GM23248 (cell line): ENCODE measurements around the gene TRIM38. TPM values are rescaled to one million over a fixed set of nuclear protein-coding genes. Genes with fewer than 3 reads are reported as not detected.

Source experiments
- DNase-seq: peaks from one replicate; pipeline ENCODE4 v3.0.0-alpha.2; 2015
- H2AFZ ChIP-seq: fragments of 200-600 bp; sonication (generic); 2 replicates; pipeline ENCODE4 v1.6.1; 2016; ENCODE audit warnings: antibody characterized with exemption
- H3F3A ChIP-seq: fragments of 200-600 bp; sonication (generic); 2 replicates; pipeline ENCODE4 v1.6.1; 2016; ENCODE audit warnings: mild to moderate bottlenecking, antibody characterized with exemption, mixed run types; ENCODE audit not compliant: insufficient read depth
- H3K27ac ChIP-seq: fragments of 200-600 bp; sonication (generic); 2 replicates; pipeline ENCODE4 v1.5.1; 2016; ENCODE audit warnings: mild to moderate bottlenecking
- H3K27me3 ChIP-seq: fragments of 200-600 bp; sonication (generic); replicated peaks from 2 replicates; pipeline ENCODE4 v1.6.1; 2016; ENCODE audit warnings: mild to moderate bottlenecking; ENCODE audit not compliant: insufficient read depth
- H3K36me3 ChIP-seq: fragments of 200-600 bp; sonication (generic); 2 replicates; pipeline ENCODE4 v1.6.1; 2016; ENCODE audit warnings: low read depth, mild to moderate bottlenecking
- H3K4me1 ChIP-seq: fragments of 200-600 bp; sonication (generic); 2 replicates; pipeline ENCODE4 v1.6.1; 2016; ENCODE audit warnings: mild to moderate bottlenecking; ENCODE audit not compliant: insufficient read depth
- H3K4me2 ChIP-seq: fragments of 200-600 bp; sonication (generic); one replicate; pipeline ENCODE4 v1.6.1; 2016; ENCODE audit warnings: mild to moderate bottlenecking; ENCODE audit not compliant: unreplicated experiment
- H3K4me3 ChIP-seq: fragments of 200-600 bp; sonication (generic); 2 replicates; pipeline ENCODE4 v1.5.1; 2016; ENCODE audit warnings: mild to moderate bottlenecking
- H3K79me2 ChIP-seq: fragments of 200-600 bp; sonication (generic); 2 replicates; pipeline ENCODE4 v1.6.1; 2016; ENCODE audit warnings: mild to moderate bottlenecking; ENCODE audit not compliant: insufficient read depth
- H3K9ac ChIP-seq: fragments of 200-600 bp; sonication (generic); 2 replicates; pipeline ENCODE4 v1.6.1; 2016; ENCODE audit warnings: mild to moderate bottlenecking
- H3K9me2 ChIP-seq: fragments of 200-600 bp; sonication (generic); 2 replicates; pipeline ENCODE4 v1.6.1; 2016; ENCODE audit warnings: mixed run types, mild to moderate bottlenecking, moderate library complexity; ENCODE audit not compliant: insufficient read depth
- H3K9me3 ChIP-seq: fragments of 200-600 bp; sonication (generic); one replicate; pipeline ENCODE4 v1.6.1; 2017; ENCODE audit warnings: low read depth
- H4K20me1 ChIP-seq: fragments of 200-600 bp; sonication (generic); 2 replicates; pipeline ENCODE4 v1.6.0; 2016; ENCODE audit not compliant: insufficient read depth
- EZH2 ChIP-seq: fragments of 200-600 bp; sonication (generic); IDR thresholded peaks from 2 replicates; pipeline ENCODE4 v1.6.1; 2018; ENCODE audit warnings: antibody characterized with exemption, mild to moderate bottlenecking; ENCODE audit not compliant: insufficient read depth, poor library complexity, severe bottlenecking
- EZH2phosphoT487 ChIP-seq: fragments of 200-600 bp; sonication (generic); IDR thresholded peaks from 2 replicates; pipeline ENCODE4 v1.6.1; 2018; ENCODE audit warnings: antibody characterized with exemption, moderate library complexity, mild to moderate bottlenecking, low read depth; ENCODE audit not compliant: insufficient read depth
- WGBS, 2 experiments: methylation state at CpG; one replicate each; pipeline ENCODE4 v1.1.6; 2015 to 2017; ENCODE audit warnings: low lambda C conversion rate in 2 of 2, low coverage in 1 of 2; ENCODE audit errors: missing lambda C conversion rate in 2 of 2; 5-methylcytosine and 5-hydroxymethylcytosine counted together
- in situ Hi-C: fragments of 300-500 bp; cut with MboI; formaldehyde crosslinking; loops from 2 replicates; pipeline ENCODE4 v1.15.0; 2020
- polyA plus RNA-seq: library from polyadenylated mRNA; unstranded; fragments of >200 nt; fragmentation: Nextera tagmentation; extraction: Ambion mirVana; gene quantifications from 2 replicates; pipeline ENCODE4 v1.2.1, GENCODE V29; 2016
- total RNA-seq: library from RNA; depleted of rRNA; stranded (reverse); fragments of >200 nt; shearing (Covaris generic); gene quantifications from 2 replicates; pipeline ENCODE4 v1.2.3, GENCODE V29; 2014

TRIM38 gene
- total and polyA plus RNA-seq, 2 experiments from 2014 or later = 7.3 to 7.6 TPM

DNA sequence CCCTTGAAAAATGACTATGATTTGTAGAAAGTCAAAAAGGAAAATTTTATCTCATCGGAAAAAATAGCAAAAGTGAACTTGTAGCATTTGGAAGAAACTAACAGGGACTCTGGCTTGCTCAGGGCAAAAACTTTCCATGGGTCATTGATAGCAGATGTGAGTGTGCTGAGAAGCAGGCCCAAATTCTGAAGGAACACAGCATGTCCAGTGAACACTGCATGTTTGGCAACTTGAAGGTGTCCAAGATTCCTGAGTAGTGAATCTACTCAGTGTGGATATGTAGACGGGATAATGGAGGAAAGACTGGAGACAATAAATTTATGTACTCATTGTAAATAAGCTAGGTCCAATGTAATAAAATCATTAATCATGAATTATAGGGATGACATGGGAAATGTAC, 40.3 kb upstream of the TRIM38 start:
- no peaks in the 10 kb centered on the region for H3K79me2 ChIP-seq
- H3K9ac ChIP-seq = no peak overlapping the region
- H3K4me2 ChIP-seq = no peak overlapping the region
- DNase-seq = peak; percentile 71
- in situ Hi-C loops = no loop called here
- H3K27ac ChIP-seq = no peak overlapping the region
- no peak overlapping the region for H2AFZ ChIP-seq
- no peaks in the 10 kb centered on the region for H3K9me2 ChIP-seq
- 2 to 5% methylated on average over 2 of the region's 2 CpGs for WGBS, 2 experiments
- H3K27me3 ChIP-seq = no peaks in the 10 kb centered on the region
- H3K9me3 ChIP-seq = no peaks in the 10 kb centered on the region
- no peaks in the 10 kb centered on the region for H3K4me1 ChIP-seq
- H3K36me3 ChIP-seq = no peaks in the 10 kb centered on the region
- H4K20me1 ChIP-seq = no peaks in the 10 kb centered on the region
- TF ChIP-seq EZH2 (no peak), EZH2phosphoT487 (no peak)
- H3K4me3 ChIP-seq = no peak overlapping the region
- H3F3A ChIP-seq = no peaks in the 10 kb centered on the region

DNA sequence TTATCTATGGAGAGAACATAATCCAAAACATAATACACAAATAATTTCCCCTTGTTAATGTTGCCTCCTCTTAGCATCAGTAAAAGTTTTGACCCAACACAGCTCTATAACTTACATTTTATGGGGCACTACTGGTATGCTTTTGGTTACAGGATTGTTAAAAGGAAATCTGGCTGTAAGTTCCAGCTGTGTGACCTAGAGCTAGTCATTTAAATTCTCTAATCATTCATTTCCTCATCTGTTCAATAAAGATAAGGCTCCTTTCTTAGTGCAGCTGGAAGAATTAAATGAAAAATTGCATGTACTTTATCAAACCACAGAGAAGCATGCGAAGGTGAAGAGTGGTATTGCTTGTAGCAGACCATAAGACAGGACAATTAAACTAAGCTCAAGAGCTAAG, 36.7 kb upstream of the TRIM38 start:
- in situ Hi-C loops = no loop called here
- DNase-seq = no peak
- Histone ChIP-seq H3K4me1 (no peaks in the 10 kb centered on the region), H3K27me3 (no peaks in the 10 kb centered on the region), H3K79me2 (no peaks in the 10 kb centered on the region), H3K9ac (no peak overlapping the region), H3K27ac (no peak overlapping the region), H3K4me2 (no peak overlapping the region), H3K36me3 (no peaks in the 10 kb centered on the region), H3K9me2 (no peaks in the 10 kb centered on the region), H3K9me3 (no peaks in the 10 kb centered on the region), H3K4me3 (no peak overlapping the region), H4K20me1 (no peaks in the 10 kb centered on the region), H2AFZ (no peak overlapping the region), H3F3A (no peaks in the 10 kb centered on the region)
- 79 to 80% methylated on average over 1 of the region's 1 CpG for WGBS, 2 experiments
- TF ChIP-seq EZH2 (no peak), EZH2phosphoT487 (no peak)

GRCh38 chr6:25927178-25927577, 35.4 kb upstream of the TRIM38 start:
- Histone ChIP-seq H3K4me2 (no peak overlapping the region), H3K27ac (no peak overlapping the region), H2AFZ (no peak overlapping the region), H3K9ac (no peak overlapping the region), H4K20me1 (no peaks in the 10 kb centered on the region), H3K9me3 (no peaks in the 10 kb centered on the region), H3F3A (no peaks in the 10 kb centered on the region), H3K4me3 (no peak overlapping the region), H3K4me1 (no peaks in the 10 kb centered on the region), H3K79me2 (no peaks in the 10 kb centered on the region), H3K36me3 (no peaks in the 10 kb centered on the region), H3K9me2 (no peaks in the 10 kb centered on the region), H3K27me3 (no peaks in the 10 kb centered on the region)
- 64 to 76% methylated on average over 2 of the region's 2 CpGs for WGBS, 2 experiments
- no peak for DNase-seq
- in situ Hi-C loops = no loop called here
- TF ChIP-seq EZH2phosphoT487 (no peak), EZH2 (no peak)

DNA sequence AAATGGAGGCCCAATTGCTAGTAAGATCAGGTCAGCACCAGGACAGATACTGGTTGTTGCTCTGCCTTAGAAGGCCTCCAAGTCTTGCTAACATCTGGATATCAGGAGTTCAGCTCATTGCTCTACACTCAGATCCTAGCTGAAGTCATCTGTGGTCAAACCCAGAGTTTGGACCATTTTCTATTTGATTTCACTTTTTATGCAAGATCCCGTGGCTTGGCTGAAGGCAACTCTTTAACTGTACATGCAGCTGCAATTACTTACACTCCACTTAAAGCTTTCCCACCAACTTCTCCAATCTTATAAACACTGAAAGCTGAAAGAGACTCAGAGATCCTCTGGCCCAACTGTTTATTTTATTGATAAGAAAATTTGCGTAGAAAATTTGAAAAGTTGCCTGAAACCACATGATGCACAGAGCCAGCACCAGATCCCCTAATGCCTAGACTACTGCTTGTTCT, 34.8 kb upstream of the TRIM38 start:
- Histone ChIP-seq H3K9me2 (no peaks in the 10 kb centered on the region), H4K20me1 (no peaks in the 10 kb centered on the region), H3K36me3 (no peaks in the 10 kb centered on the region), H3K4me3 (no peak overlapping the region), H2AFZ (no peak overlapping the region), H3K9ac (no peak overlapping the region), H3K27me3 (no peaks in the 10 kb centered on the region), H3K9me3 (no peaks in the 10 kb centered on the region), H3K27ac (no peak overlapping the region), H3F3A (no peaks in the 10 kb centered on the region), H3K4me1 (no peaks in the 10 kb centered on the region), H3K4me2 (no peak overlapping the region), H3K79me2 (no peaks in the 10 kb centered on the region)
- in situ Hi-C loops = no loop called here
- TF ChIP-seq EZH2 = no peak
- 2 to 8% methylated on average over 2 of the region's 2 CpGs for WGBS, 2 experiments
- DNase-seq = peak; percentile 12
